Duodenal mucosa (tissue), 2 donors: ENCODE measurements around the gene KLRG1.

Experiments used
- H3K27ac ChIP-seq: one replicate; pipeline ENCODE4 v1.7.0; 2013; ENCODE audit warnings: low read depth, low read length
- H3K27me3 ChIP-seq, 2 donors: one replicate each; pipeline ENCODE4 v1.7.0; 2013; ENCODE audit warnings: low read length in 2 of 2, control low read depth in 1 of 2; ENCODE audit not compliant: insufficient read depth in 2 of 2, control insufficient read depth in 1 of 2
- H3K36me3 ChIP-seq, 2 donors: one replicate each; pipeline ENCODE4 v1.7.0; 2013; ENCODE audit warnings: low read length in 2 of 2, control low read depth in 1 of 2; ENCODE audit not compliant: insufficient read depth in 2 of 2, control insufficient read depth in 1 of 2
- H3K4me1 ChIP-seq, 2 donors: one replicate each; pipeline ENCODE4 v1.7.0; 2013; ENCODE audit warnings: low read length in 2 of 2, control low read depth in 1 of 2; ENCODE audit not compliant: insufficient read depth in 2 of 2, control insufficient read depth in 1 of 2
- H3K4me3 ChIP-seq, 2 donors: one replicate each; pipeline ENCODE4 v1.7.0; 2013; ENCODE audit warnings: low read length in 2 of 2, low read depth in 1 of 2
- H3K9ac ChIP-seq, 2 donors: one replicate each; pipeline ENCODE4 v1.7.0; 2013; ENCODE audit warnings: low read length in 2 of 2, low read depth in 1 of 2
- H3K9me3 ChIP-seq, 2 donors: one replicate each; pipeline ENCODE4 v1.7.0; 2013; ENCODE audit warnings: low read length in 2 of 2, control low read depth in 1 of 2; ENCODE audit not compliant: control insufficient read depth in 1 of 2

KLRG1 gene

DNA sequence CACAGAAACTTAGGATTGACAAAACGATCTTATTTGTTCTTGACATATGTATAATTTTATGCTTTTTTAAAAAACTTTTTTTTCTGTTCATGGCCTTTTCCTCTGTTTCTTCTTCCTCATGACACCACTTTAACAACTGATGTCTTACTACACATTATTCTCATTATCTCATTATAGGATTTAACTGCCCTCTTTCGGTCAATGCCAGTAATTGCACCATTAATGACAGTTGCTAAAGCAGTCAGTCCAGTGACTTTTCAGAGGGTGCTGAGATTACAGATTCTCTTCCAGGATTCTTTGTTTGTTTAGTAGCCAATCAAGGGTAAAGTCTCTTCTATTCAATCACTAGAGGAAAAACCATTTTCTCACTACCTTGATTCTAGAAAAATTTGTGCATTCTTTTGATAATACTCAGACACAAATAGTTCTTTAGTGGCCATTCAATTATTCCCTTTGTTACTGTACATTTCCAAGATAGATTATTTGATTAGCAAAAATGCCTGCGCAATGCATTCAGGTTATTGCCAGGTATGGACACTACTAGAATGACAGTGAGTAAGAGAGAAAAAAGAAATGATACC is 50.1 kb downstream of the KLRG1 start:
- no peak overlapping the region for H3K27ac ChIP-seq
- H3K27me3 ChIP-seq: no peaks in the 10 kb centered on the region
- H3K36me3 ChIP-seq: no peaks in the 10 kb centered on the region
- H3K9ac ChIP-seq: no peak overlapping the region
- no peaks in the 10 kb centered on the region for H3K4me1 ChIP-seq
- no peak overlapping the region for H3K4me3 ChIP-seq
- H3K9me3 ChIP-seq: no peaks in the 10 kb centered on the region

DNA sequence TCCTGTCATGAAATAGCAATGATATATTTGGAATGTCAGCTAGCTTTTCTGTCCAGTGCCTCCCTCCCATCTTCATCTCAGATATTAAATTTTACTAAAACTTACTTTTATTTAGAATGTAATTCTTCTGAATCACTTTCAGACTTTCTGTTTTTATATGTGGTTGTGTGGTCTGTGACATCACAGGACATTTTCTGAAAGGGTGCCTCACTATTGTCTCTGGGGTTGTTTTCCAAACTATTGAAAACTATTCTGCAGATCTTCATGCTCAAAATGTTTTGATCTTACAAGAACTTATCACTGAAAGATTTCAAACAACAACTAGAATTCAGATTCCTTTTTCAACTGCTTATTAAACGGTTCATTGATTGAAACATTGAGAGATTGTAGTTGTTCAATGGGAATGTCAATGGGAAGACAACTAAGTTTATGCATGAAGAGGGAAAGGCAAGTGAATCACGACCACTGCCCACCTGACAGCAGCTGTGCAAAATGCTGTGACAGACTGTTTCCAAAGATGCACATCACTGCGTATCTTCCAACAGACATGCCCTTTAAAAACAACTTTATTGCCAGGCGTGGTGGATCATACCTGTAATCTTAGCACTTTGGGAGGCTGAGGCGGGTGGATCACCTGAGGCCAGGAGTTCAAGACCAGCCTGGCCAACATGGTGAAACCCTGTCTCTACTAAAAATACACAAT is 51.3 kb downstream of the KLRG1 start:
- Histone ChIP-seq H3K27me3 (no peaks in the 10 kb centered on the region), H3K27ac (no peak overlapping the region), H3K9me3 (no peaks in the 10 kb centered on the region), H3K4me1 (no peaks in the 10 kb centered on the region), H3K9ac (no peak overlapping the region), H3K4me3 (no peak overlapping the region), H3K36me3 (no peaks in the 10 kb centered on the region)

DNA sequence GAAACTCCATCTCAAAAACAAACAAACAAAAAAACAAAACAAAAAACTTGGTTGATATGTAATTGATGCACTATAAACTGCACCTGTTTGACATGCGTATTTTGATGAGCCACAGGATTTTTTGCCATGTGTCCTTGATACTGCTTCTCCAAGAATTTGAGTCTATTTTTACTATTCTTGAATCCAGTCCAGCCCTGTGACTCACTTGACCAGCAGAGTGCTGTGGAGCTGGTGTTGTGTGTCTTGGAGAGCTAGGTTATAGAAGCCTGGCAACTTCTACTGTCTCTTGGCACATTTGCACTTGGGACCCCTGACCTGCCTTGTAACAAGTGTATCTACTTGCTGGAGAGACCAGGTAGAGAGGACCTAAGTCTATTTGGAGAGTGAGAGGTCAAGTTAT is 52.0 kb downstream of the KLRG1 start:
- H3K27me3 ChIP-seq: no peaks in the 10 kb centered on the region
- no peaks in the 10 kb centered on the region for H3K4me1 ChIP-seq
- no peak overlapping the region for H3K9ac ChIP-seq
- H3K9me3 ChIP-seq: no peaks in the 10 kb centered on the region
- no peaks in the 10 kb centered on the region for H3K36me3 ChIP-seq
- H3K27ac ChIP-seq: no peak overlapping the region
- H3K4me3 ChIP-seq: no peak overlapping the region

DNA sequence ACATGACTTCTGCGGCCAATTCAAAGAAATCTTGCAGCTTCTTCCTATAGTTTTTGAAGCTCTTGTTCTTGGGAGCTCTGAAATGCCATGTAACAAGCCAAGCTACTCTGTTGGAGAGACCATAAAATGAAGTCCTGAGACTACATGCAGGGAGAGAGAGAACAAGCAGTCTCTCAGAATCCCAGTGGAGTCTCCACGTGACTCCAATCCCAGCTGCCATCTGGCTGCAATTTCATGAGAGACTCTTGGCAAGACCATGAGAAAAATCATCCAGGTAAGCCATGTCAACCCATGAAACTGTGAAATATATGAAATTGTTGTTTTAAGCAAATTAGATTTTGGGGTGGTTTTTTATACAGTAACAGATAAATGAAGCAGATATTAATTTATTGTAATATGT is 54.4 kb downstream of the KLRG1 start:
- no peak overlapping the region for H3K4me3 ChIP-seq
- no peak overlapping the region for H3K9ac ChIP-seq
- H3K27ac ChIP-seq: no peak overlapping the region
- H3K9me3 ChIP-seq: no peaks in the 10 kb centered on the region
- H3K4me1 ChIP-seq: no peaks in the 10 kb centered on the region
- H3K27me3 ChIP-seq: no peaks in the 10 kb centered on the region
- no peaks in the 10 kb centered on the region for H3K36me3 ChIP-seq

GRCh38 chr12:9047105-9047504 is 57.8 kb downstream of the KLRG1 start:
- Histone ChIP-seq H3K9me3 (no peaks in the 10 kb centered on the region), H3K27ac (no peak overlapping the region), H3K4me3 (no peak overlapping the region), H3K27me3 (no peaks in the 10 kb centered on the region), H3K36me3 (no peaks in the 10 kb centered on the region), H3K9ac (no peak overlapping the region), H3K4me1 (no peaks in the 10 kb centered on the region)

GRCh38 chr12:9048930-9049329 is 59.6 kb downstream of the KLRG1 start:
- no peaks in the 10 kb centered on the region for H3K9me3 ChIP-seq
- H3K4me3 ChIP-seq: no peak overlapping the region
- no peaks in the 10 kb centered on the region for H3K4me1 ChIP-seq
- no peaks in the 10 kb centered on the region for H3K36me3 ChIP-seq
- H3K27ac ChIP-seq: no peak overlapping the region
- H3K27me3 ChIP-seq: no peaks in the 10 kb centered on the region
- H3K9ac ChIP-seq: no peak overlapping the region

DNA sequence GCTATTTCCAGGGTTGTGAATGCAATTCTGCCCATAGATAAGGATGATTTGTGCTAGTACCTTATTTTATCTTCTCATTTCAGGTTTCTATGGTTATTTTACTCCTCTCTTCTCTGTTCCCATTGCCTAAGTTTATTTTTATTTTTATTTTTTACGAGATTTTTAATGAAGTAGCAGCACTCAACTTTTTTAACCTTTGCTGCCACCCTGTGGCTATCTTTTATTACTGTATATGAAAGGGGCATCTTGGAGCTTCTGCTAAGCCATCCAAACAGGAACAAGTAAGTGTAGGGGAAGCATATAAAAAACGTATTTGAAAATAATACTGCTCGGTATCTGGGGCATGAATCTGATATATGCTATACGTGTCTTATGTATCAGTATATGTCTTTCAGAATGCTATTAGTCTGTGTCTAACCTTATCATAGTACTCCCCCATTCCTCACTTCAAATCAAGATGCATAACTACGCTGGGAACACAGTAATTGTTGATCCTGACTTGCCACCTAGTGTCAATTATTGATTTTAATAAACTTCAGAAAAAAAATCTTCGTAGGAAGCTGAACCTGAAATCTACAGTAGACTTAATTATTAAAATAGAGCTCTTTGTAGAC is 60.3 kb downstream of the KLRG1 start:
- Histone ChIP-seq H3K36me3 (no peaks in the 10 kb centered on the region), H3K9me3 (no peaks in the 10 kb centered on the region), H3K9ac (no peak overlapping the region), H3K4me1 (no peaks in the 10 kb centered on the region), H3K27me3 (no peaks in the 10 kb centered on the region), H3K4me3 (no peak overlapping the region), H3K27ac (no peak overlapping the region)

- Histone ChIP-seq H3K4me3 (no peak overlapping the region), H3K27me3 (no peaks in the 10 kb centered on the region), H3K9ac (no peak overlapping the region), H3K36me3 (no peaks in the 10 kb centered on the region), H3K27ac (no peak overlapping the region), H3K9me3 (no peaks in the 10 kb centered on the region), H3K4me1 (no peaks in the 10 kb centered on the region)
Measured at GRCh38 chr12:9050521-9051157, 61.3 kb downstream of the KLRG1 start.

DNA sequence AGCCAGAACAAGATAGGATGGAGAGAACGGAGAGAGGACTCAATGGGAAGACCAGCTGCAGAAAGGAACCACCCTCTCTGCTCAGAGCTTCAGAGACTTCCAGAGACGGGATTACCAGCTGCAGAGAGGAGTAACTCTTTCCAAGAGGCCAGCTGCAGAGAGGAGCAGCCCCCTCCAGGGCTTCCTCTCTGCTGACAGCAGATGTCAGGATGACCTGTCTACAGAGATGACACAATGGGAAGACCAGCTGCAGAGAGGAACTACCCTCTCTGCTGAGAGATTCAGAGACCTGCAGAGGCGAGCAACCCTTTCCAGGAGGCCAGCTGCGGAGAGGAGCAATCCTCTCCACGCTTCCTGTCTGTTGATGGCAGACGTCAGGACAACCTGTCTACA is 61.8 kb downstream of the KLRG1 start:
- Histone ChIP-seq H3K9ac (no peak overlapping the region), H3K4me3 (no peak overlapping the region)

GRCh38 chr12:9052610-9053009 is 63.3 kb downstream of the KLRG1 start:
- Histone ChIP-seq H3K4me1 (no peaks in the 10 kb centered on the region), H3K9me3 (no peaks in the 10 kb centered on the region), H3K36me3 (no peaks in the 10 kb centered on the region), H3K4me3 (no peak overlapping the region), H3K27ac (no peak overlapping the region), H3K9ac (no peak overlapping the region), H3K27me3 (no peaks in the 10 kb centered on the region)

More for the DNA sequence above, 61.8 kb downstream of the KLRG1 start:
- Histone ChIP-seq H3K27ac (no peak overlapping the region), H3K36me3 (no peaks in the 10 kb centered on the region), H3K9me3 (no peaks in the 10 kb centered on the region), H3K27me3 (no peaks in the 10 kb centered on the region), H3K4me1 (no peaks in the 10 kb centered on the region)
